ENCODE data around the gene TSPY8.
"Not testable (repeated sequence)": the region's sequence is repeated elsewhere in the genome, so short reads cannot be mapped to it uniquely, and the experiment has no call there.

The TSPY8 gene

GRCh38 chrY:9357497-9357896 is at the start of gene TSPY8:
TSPY8 (plus strand) TSS chrY:9357797; CDS start chrY:9357843, 46 bp downstream.
- DNase-seq = not testable (repeated sequence)

GRCh38 chrY:9320996-9321395 is 36.6 kb upstream of the TSPY8 start:
- DNase-seq = no peak

GRCh38 chrY:9337164-9337563 is 20.4 kb upstream of the TSPY8 start, which contains the start of gene TSPY4:
TSPY4 (plus strand) TSS chrY:9337464; CDS start chrY:9337510, 46 bp downstream.
- not testable (repeated sequence) for DNase-seq

GRCh38 chrY:9396527-9396926 is 38.9 kb downstream of the TSPY8 start:
- not testable (repeated sequence) for DNase-seq

- not testable (repeated sequence) for DNase-seq
Observed at GRCh38 chrY:9398121-9398520, 40.5 kb downstream of the TSPY8 start, which contains the start of gene TSPY3. TSPY3 (plus strand) TSS chrY:9398421; CDS start chrY:9398467, 46 bp downstream.

All from anterior cingulate cortex (tissue), 58 donors.